HepG2 (cell line): Measurements from ENCODE around the gene AAGAB. TPM values are rescaled to one million over a fixed set of nuclear protein-coding genes. Genes with fewer than 3 reads are reported as not detected.

ENCODE experiments used
- ATAC-seq: fragments of 200-7000 bp; cut with Tn5 transposase; 3 replicates; pipeline ENCODE4 v1.9.1; 2020; ENCODE audit warnings: mild to moderate bottlenecking, moderate library complexity
- BruUV-seq: library from RNA; stranded (reverse); fragments of 400-500 nt; replicated peaks from 2 replicates; lab custom pipeline; 2021; lab: Mats Ljungman, UMichigan
- CTCF ChIA-PET: fragments of 300-600 bp; formaldehyde crosslinking; extraction: SDS; loops from one replicate; lab custom pipeline; 2021; ENCODE audit warnings: low total read pairs, inconsistent platforms, low intra/inter-chr PET ratio; lab: Yijun Ruan, JAX
- POLR2A ChIA-PET: fragments of 350-600 bp; sonication (Branson Sonifier 250); formaldehyde crosslinking; loops from one replicate; lab custom pipeline; 2020; ENCODE audit warnings: antibody characterized with exemption, inconsistent platforms; lab: Yijun Ruan, JAX
- DNase-seq: peaks from one replicate; pipeline ENCODE4 v3.0.0-alpha.2; 2015; ENCODE audit warnings: low spot score
- FAIRE-seq: peaks from 3 replicates; lab custom pipeline; 2011; peaks lifted over from hg19 to GRCh38; lab: Jason Lieb, UNC
- H2AFZ ChIP-seq: one replicate; pipeline ENCODE4 v1.6.1; 2011; ENCODE audit warnings: low read length, inconsistent platforms
- H3K27ac ChIP-seq: fragments of 300-600 bp; 3 replicates; pipeline ENCODE4 v1.8.0; 2011; ENCODE audit warnings: mixed run types, mild to moderate bottlenecking, mixed read lengths, low read length, inconsistent platforms; ENCODE audit not compliant: insufficient read depth; ENCODE audit errors: extremely low read length
- H3K27me3 ChIP-seq, 2 experiments: fragments of 200-600 bp in 1 of 2; 2 replicates in 1 of 2; 3 replicates in 1 of 2; pipeline versions ENCODE4 v1.6.0 to v1.8.0; 2011; ENCODE audit warnings: low read length in 2 of 2, mild to moderate bottlenecking in 2 of 2, moderate library complexity in 2 of 2, inconsistent platforms in 1 of 2; ENCODE audit not compliant: insufficient read depth in 2 of 2, control insufficient read depth in 1 of 2
- H3K36me3 ChIP-seq, 2 experiments: fragments of 200-600 bp in 1 of 2; replicated peaks in 1 of 2; 2 replicates in 1 of 2; 3 replicates in 1 of 2; pipeline versions ENCODE4 v1.5.1 to v1.8.0; 2011; ENCODE audit warnings: low read length in 2 of 2, inconsistent platforms in 1 of 2; ENCODE audit not compliant: insufficient read depth in 2 of 2, control insufficient read depth in 1 of 2
- H3K4me1 ChIP-seq: 2 replicates; pipeline ENCODE4 v1.5.1; 2012; ENCODE audit warnings: low read length, inconsistent platforms; ENCODE audit not compliant: insufficient read depth
- H3K4me2 ChIP-seq: 2 replicates; pipeline ENCODE4 v1.6.0; 2011; ENCODE audit warnings: low read depth, low read length, inconsistent platforms
- H3K4me3 ChIP-seq, 3 experiments: fragments of 200-600 bp in 1 of 3; sonication (generic), shearing (Covaris generic) in 1 of 3; replicated peaks in 1 of 3; 2 replicates each; pipeline ENCODE4 v1.5.1; 2011 to 2016; ENCODE audit warnings: low read length in 3 of 3, inconsistent platforms in 2 of 3, low read depth in 2 of 3, mild to moderate bottlenecking in 2 of 3, control low read depth in 1 of 3, mixed read lengths in 1 of 3; ENCODE audit not compliant: insufficient read depth in 1 of 3
- H3K79me2 ChIP-seq: one replicate; pipeline ENCODE4 v1.6.1; 2011; ENCODE audit warnings: low read length, inconsistent platforms; ENCODE audit not compliant: insufficient read depth
- H3K9ac ChIP-seq: 2 replicates; pipeline ENCODE4 v1.6.0; 2011; ENCODE audit warnings: mild to moderate bottlenecking, low read depth, low read length, inconsistent platforms; ENCODE audit not compliant: insufficient read depth
- H3K9me3 ChIP-seq: 2 replicates; pipeline ENCODE4 v1.5.1; 2012; ENCODE audit warnings: mild to moderate bottlenecking, low read length
- H4K20me1 ChIP-seq: 2 replicates; pipeline ENCODE4 v1.6.0; 2011; ENCODE audit warnings: inconsistent platforms, mild to moderate bottlenecking, low read length, moderate library complexity; ENCODE audit not compliant: insufficient read depth
- AGO2 ChIP-seq: fragments of 200-400 bp; formaldehyde crosslinking; optimal IDR thresholded peaks from 2 replicates; pipeline ENCODE3; 2017; ENCODE audit warnings: mild to moderate bottlenecking, low read depth, low read length, moderate library complexity
- HNRNPH1 ChIP-seq: fragments of 200-400 bp; formaldehyde crosslinking; optimal IDR thresholded peaks from 2 replicates; pipeline ENCODE3; 2017; ENCODE audit warnings: mild to moderate bottlenecking, low read depth, low read length
- MED1 ChIP-seq: sonication (generic); formaldehyde crosslinking; IDR thresholded peaks from 2 replicates; pipeline ENCODE4 v1.4.0; 2020; ENCODE audit warnings: missing genetic modification reagents
- NFE2 ChIP-seq: sonication (generic); formaldehyde crosslinking; IDR thresholded peaks from 2 replicates; pipeline ENCODE4 v1.4.0; 2020; ENCODE audit warnings: missing genetic modification reagents
- PHB2 ChIP-seq: fragments of 450-650 bp; IDR thresholded peaks from 2 replicates; pipeline ENCODE4 v1.6.1; 2018; ENCODE audit not compliant: partially characterized antibody
- RNF219 ChIP-seq: sonication (generic); formaldehyde crosslinking; IDR thresholded peaks from 2 replicates; pipeline ENCODE4 v1.5.0; 2020; ENCODE audit warnings: mild to moderate bottlenecking, missing genetic modification reagents
- SNRNP70 ChIP-seq: fragments of 200-400 bp; formaldehyde crosslinking; IDR thresholded peaks from 2 replicates; pipeline ENCODE4 v1.6.1; 2017; ENCODE audit warnings: mild to moderate bottlenecking, low read depth, low read length, moderate library complexity
- STAG1 ChIP-seq: sonication (generic); formaldehyde crosslinking; IDR thresholded peaks from 2 replicates; pipeline ENCODE4 v1.4.0; 2020; ENCODE audit warnings: missing genetic modification reagents
- TCF7 ChIP-seq: sonication (generic); IDR thresholded peaks from 2 replicates; pipeline ENCODE4 v1.6.1; 2016; ENCODE audit warnings: antibody characterized with exemption, low read depth
- ZBTB38 ChIP-seq: sonication (generic); formaldehyde crosslinking; IDR thresholded peaks from 2 replicates; pipeline ENCODE4 v1.5.1; 2020; ENCODE audit warnings: mild to moderate bottlenecking, missing genetic modification reagents
- ZHX2 ChIP-seq, 2 experiments: sonication (generic) in 1 of 2; formaldehyde crosslinking in 1 of 2; IDR thresholded peaks; 2 replicates each; pipeline versions ENCODE4 v1.6.1 to v1.9.0; 2014 to 2022; ENCODE audit warnings: antibody characterized with exemption in 1 of 2, borderline replicate concordance in 1 of 2, inconsistent platforms in 1 of 2, low read depth in 1 of 2, missing genetic modification reagents in 1 of 2
- ZNF354B ChIP-seq: sonication (generic); formaldehyde crosslinking; IDR thresholded peaks from 2 replicates; pipeline ENCODE4 v1.8.0; 2022; ENCODE audit warnings: mild to moderate bottlenecking, missing genetic modification reagents
- ZSCAN9 ChIP-seq: IDR thresholded peaks from 2 replicates; pipeline ENCODE4 v1.6.1; 2016; ENCODE audit warnings: borderline replicate concordance
- WGBS: methylation state at CpG from one replicate; pipeline ENCODE4 v1.1.6; 2017; ENCODE audit warnings: low lambda C conversion rate; 5-methylcytosine and 5-hydroxymethylcytosine counted together
- in situ Hi-C: cut with HindIII; loops from 2 replicates; pipeline ENCODE4 v1.10.0; 2017; ENCODE audit warnings: low pct_unique_long_range_greater_than_20kb; ENCODE audit not compliant: extremely low pct_ligation_motif_present
- intact Hi-C: fragments of 100-400 bp; cut with micrococcal nuclease; formaldehyde crosslinking; loops from one replicate; pipeline ENCODE4 v1.10.0; 2022; ENCODE audit not compliant: unreplicated experiment
- polyA plus RNA-seq, 8 experiments: library from polyadenylated mRNA; depleted of rRNA in 3 of 8; stranded (reverse) in 7 of 8; unstranded in 1 of 8; fragments of >200 nt; fragmentation: Illumina TruSeq in 4 of 8; extraction: Trizol in 4 of 8; gene quantifications; 2 replicates each; pipeline versions ENCODE4 v1.2.1 to v1.2.3, GENCODE V29; 2011 to 2016; ENCODE audit warnings: low read depth in 4 of 8, missing spikeins in 1 of 8, mixed read lengths in 1 of 8; ENCODE audit not compliant: insufficient read depth in 1 of 8
- total RNA-seq, 5 experiments: library from RNA; depleted of rRNA; stranded (reverse); fragments of >200 nt; fragmentation: Illumina TruSeq; extraction: Trizol; gene quantifications; 2 replicates each; pipeline ENCODE4 v1.2.3, GENCODE V29; 2016; ENCODE audit warnings: low read depth in 1 of 5

AAGAB gene
- total and polyA plus RNA-seq, 2 of the 13 experiments (the other 11 are each of a cell fraction or from before 2014, with no cell fraction given), result 8.0 to 34.9 TPM

GRCh38 chr15:67181221-67181639, 73.2 kb downstream of the AAGAB start (continued):
- TF ChIP-seq RNF219 (no peak), AGO2 (peak; percentile 9), STAG1 (peak; percentile 34), TCF7 (no peak), NFE2 (no peak), PHB2 (no peak), ZNF354B (CRISPR knock-in tag) (no peak), SNRNP70 (no peak)

GRCh38 chr15:67180514-67181191, 73.8 kb downstream of the AAGAB start:
- no peaks in the 10 kb centered on the region for H3K79me2 ChIP-seq
- TF ChIP-seq ZHX2 (IDR thresholded peaks at IDR 0.05; ENCODE audit: low read depth), result no peak
- TF ChIP-seq ZHX2 (CRISPR knock-in tag; IDR thresholded peaks at IDR 0.05; ENCODE audit: borderline replicate concordance), result no peak
- no peak for TF ChIP-seq MED1
- peak; percentile 1 for TF ChIP-seq AGO2
- TF ChIP-seq ZBTB38 (CRISPR knock-in tag), result no peak
- no peak for TF ChIP-seq HNRNPH1
- TF ChIP-seq ZSCAN9 (CRISPR knock-in tag), result no peak
- no peak overlapping the region for H3K4me3 ChIP-seq
- H2AFZ ChIP-seq, result no peak overlapping the region
- peaks cover 27 to 66% of the 10 kb centered on the region in 2 experiments for H3K36me3 ChIP-seq
- ChIA-PET POLR2A (no interaction called here), CTCF (no interaction called here)
- peaks cover 3% of the 10 kb centered on the region for H4K20me1 ChIP-seq
- DNase-seq (no peak), FAIRE-seq (no peak), ATAC-seq (peak; percentile 7; the same call in 1 of the 3 replicates)
- no peak overlapping the region for H3K4me2 ChIP-seq
- in situ Hi-C loops (no loop called here), intact Hi-C loops (no loop called here)
- H3K9ac ChIP-seq, result no peak overlapping the region
- no peaks in the 10 kb centered on the region for H3K9me3 ChIP-seq
- peaks cover 34% of the 10 kb centered on the region for H3K4me1 ChIP-seq
- H3K27ac ChIP-seq, result no peak overlapping the region
- WGBS, result 98% methylated on average over 7 of the region's 10 CpGs
- H3K27me3 ChIP-seq, result no peaks in the 10 kb centered on the region
- no TSS peak for BruUV-seq
